Cardiac atrium fibroblast (primary cell): ENCODE results near the gene BMP4. TPM values are rescaled to one million over a fixed set of nuclear protein-coding genes. Genes with fewer than 3 reads are reported as not detected.

Source experiments
- total RNA-seq: library from RNA; depleted of rRNA; stranded (reverse); fragments of >200 nt; gene quantifications from 2 replicates; pipeline ENCODE4 v1.2.3, GENCODE V29; 2015

Gene BMP4
- total RNA-seq = 28.0 and 55.4 TPM in 2 replicates

GRCh38 chr14:53956427-53957201, at the start of gene BMP4:
BMP4 (minus strand) TSS chr14:53956825; CDS start chr14:53952222, 4,603 bp downstream.

